A549 (cell line): ENCODE data around the gene CCL4. TPM values are rescaled to one million over a fixed set of nuclear protein-coding genes. Genes with fewer than 3 reads are reported as not detected.

Source experiments
- ATAC-seq, 2 experiments: fragments of 200-7000 bp in 1 of 2; fragments of >200 bp in 1 of 2; cut with Nextera tagmentation in 1 of 2; cut with Tn5 transposase in 1 of 2; 3 replicates each; pipeline versions ENCODE4 v1.8.0 to v1.9.1; 2018 to 2020; ENCODE audit warnings: mild to moderate bottlenecking in 1 of 2, moderate library complexity in 1 of 2
- CTCF ChIA-PET: fragments of 300-600 bp; sonication (Branson Sonifier 250); formaldehyde crosslinking; extraction: SDS; loops from one replicate; lab custom pipeline; 2021; ENCODE audit warnings: antibody characterized with exemption, inconsistent platforms; lab: Yijun Ruan, JAX
- POLR2A ChIA-PET: fragments of 350-600 bp; formaldehyde crosslinking; extraction: SDS; loops from one replicate; lab custom pipeline; 2021; ENCODE audit warnings: antibody characterized with exemption, inconsistent platforms; lab: Yijun Ruan, JAX
- DNase-seq, 2 experiments: peaks; one replicate each; pipeline versions ENCODE4 v3.0.0 to v3.0.0-alpha.2; 2011 to 2016; ENCODE audit warnings: low read depth in 1 of 2, low spot score in 1 of 2
- FAIRE-seq: peaks from 2 replicates; lab custom pipeline; 2011; peaks lifted over from hg19 to GRCh38; lab: Jason Lieb, UNC
- H3K27ac ChIP-seq, 2 experiments: fragments of >200 bp; sonication (Bioruptor Twin); formaldehyde crosslinking; 3 replicates each; pipeline ENCODE4 v1.5.1; 2016 to 2017
- H3K4me1 ChIP-seq: fragments of >200 bp; sonication (Bioruptor Twin); formaldehyde crosslinking; 3 replicates; pipeline ENCODE4 v1.6.1; 2016
- H3K4me2 ChIP-seq: fragments of >200 bp; sonication (Bioruptor Twin); formaldehyde crosslinking; 3 replicates; pipeline ENCODE4 v1.6.1; 2016
- H3K4me3 ChIP-seq: fragments of >200 bp; sonication (Bioruptor Twin); formaldehyde crosslinking; 3 replicates; pipeline ENCODE4 v1.5.1; 2016
- H3K9me3 ChIP-seq: fragments of >200 bp; sonication (Bioruptor Twin); formaldehyde crosslinking; 3 replicates; pipeline ENCODE4 v1.6.1; 2016
- CBX2 ChIP-seq: fragments of 200-600 bp; sonication (generic); IDR thresholded peaks from 2 replicates; pipeline ENCODE4 v1.6.1; 2016; ENCODE audit warnings: low read depth, mild to moderate bottlenecking, borderline replicate concordance
- CBX8 ChIP-seq: fragments of 200-600 bp; sonication (generic); IDR thresholded peaks from 2 replicates; pipeline ENCODE4 v1.6.1; 2016
- CHD2 ChIP-seq: fragments of 150-350 bp; IDR thresholded peaks from 2 replicates; pipeline ENCODE4 v1.6.1; 2014; ENCODE audit warnings: low read length; ENCODE audit not compliant: partially characterized antibody
- EHMT2 ChIP-seq: fragments of 200-600 bp; sonication (generic); IDR thresholded peaks from 2 replicates; pipeline ENCODE4 v1.6.1; 2016; ENCODE audit warnings: antibody characterized with exemption, low read depth, mild to moderate bottlenecking, moderate library complexity
- EP300 ChIP-seq, 2 experiments: fragments of >200 bp; sonication (Bioruptor Twin); formaldehyde crosslinking; IDR thresholded peaks; 2 replicates in 1 of 2; 3 replicates in 1 of 2; pipeline ENCODE4 v1.6.1; 2016 to 2017
- FOXS1 ChIP-seq: fragments of 250-450 bp; sonication (Bioruptor Pico); IDR thresholded peaks from 2 replicates; pipeline ENCODE4 v1.5.0; 2020; ENCODE audit warnings: mild to moderate bottlenecking, moderate library complexity
- GATA3 ChIP-seq: IDR thresholded peaks from 2 replicates; pipeline ENCODE4 v1.6.1; 2012; ENCODE audit warnings: borderline replicate concordance
- HEYL ChIP-seq: fragments of 250-450 bp; sonication (Bioruptor Pico); IDR thresholded peaks from 2 replicates; pipeline ENCODE4 v1.8.0; 2021; ENCODE audit warnings: mild to moderate bottlenecking, moderate library complexity
- HMGXB4 ChIP-seq: fragments of 250-450 bp; sonication (Bioruptor Pico); IDR thresholded peaks from 2 replicates; pipeline ENCODE4 v1.5.0; 2021; ENCODE audit warnings: mild to moderate bottlenecking, moderate library complexity, borderline replicate concordance
- HOXA7 ChIP-seq: fragments of 250-450 bp; sonication (Bioruptor Pico); IDR thresholded peaks from 2 replicates; pipeline ENCODE4 v1.5.0; 2020; ENCODE audit warnings: mild to moderate bottlenecking, moderate library complexity
- JUN ChIP-seq, 2 experiments: fragments of >200 bp; sonication (Bioruptor Twin); formaldehyde crosslinking; IDR thresholded peaks; 2 replicates in 1 of 2; 3 replicates in 1 of 2; pipeline ENCODE4 v1.6.1; 2016 to 2017
- MAX ChIP-seq: IDR thresholded peaks from 2 replicates; pipeline ENCODE4 v1.6.1; 2012
- MYC ChIP-seq: IDR thresholded peaks from 2 replicates; pipeline ENCODE4 v1.6.1; 2012; ENCODE audit warnings: mild to moderate bottlenecking, inconsistent platforms, low read length, improper control_type of control experiment, borderline replicate concordance
- NFE2L2 ChIP-seq: fragments of 150-350 bp; conservative IDR thresholded peaks from 2 replicates; pipeline ENCODE4 v1.6.1; 2014; ENCODE audit warnings: low read length
- PHF8 ChIP-seq: fragments of 200-600 bp; sonication (generic); IDR thresholded peaks from 2 replicates; pipeline ENCODE4 v1.6.1; 2016; ENCODE audit warnings: low read depth, mild to moderate bottlenecking, antibody characterized with exemption, moderate library complexity, borderline replicate concordance
- RAD21 ChIP-seq, 2 experiments: fragments of >200 bp in 1 of 2; sonication (Bioruptor Twin) in 1 of 2; formaldehyde crosslinking in 1 of 2; IDR thresholded peaks in 1 of 2; conservative IDR thresholded peaks in 1 of 2; 2 replicates in 1 of 2; 3 replicates in 1 of 2; pipeline ENCODE4 v1.6.1; 2012 to 2018; ENCODE audit warnings: inconsistent platforms in 1 of 2
- REST ChIP-seq: fragments of 200-600 bp; sonication (generic); IDR thresholded peaks from 2 replicates; pipeline ENCODE4 v1.6.1; 2016; ENCODE audit warnings: antibody characterized with exemption, mild to moderate bottlenecking, moderate library complexity
- ZC3H11A ChIP-seq: fragments of 450-650 bp; IDR thresholded peaks from 2 replicates; pipeline ENCODE4 v1.6.1; 2014; ENCODE audit warnings: antibody characterized with exemption, mild to moderate bottlenecking
- ZNF302 ChIP-seq: fragments of 250-450 bp; sonication (Bioruptor Pico); IDR thresholded peaks from 2 replicates; pipeline ENCODE4 v1.9.0; 2021; ENCODE audit warnings: inconsistent platforms, mild to moderate bottlenecking, moderate library complexity
- WGBS: methylation state at CpG from one replicate; pipeline ENCODE4 v1.1.6; 2017; ENCODE audit errors: missing lambda C conversion rate; 5-methylcytosine and 5-hydroxymethylcytosine counted together
- polyA plus RNA-seq, 4 experiments: library from polyadenylated mRNA; depleted of rRNA in 3 of 4; stranded (reverse); fragments of >200 nt; fragmentation: RNase III in 1 of 4; extraction: RNeasy Plus Mini Kit Qiagen cat#74134 plus additional on column Dnase treatment in 1 of 4; gene quantifications; 2 replicates in 3 of 4; 3 replicates in 1 of 4; pipeline ENCODE4 v1.2.3, GENCODE V29; 2011 to 2017

The CCL4 gene
- polyA plus RNA-seq, 2 of the 4 experiments (the other 2 are of a cell fraction) = not detected

DNA sequence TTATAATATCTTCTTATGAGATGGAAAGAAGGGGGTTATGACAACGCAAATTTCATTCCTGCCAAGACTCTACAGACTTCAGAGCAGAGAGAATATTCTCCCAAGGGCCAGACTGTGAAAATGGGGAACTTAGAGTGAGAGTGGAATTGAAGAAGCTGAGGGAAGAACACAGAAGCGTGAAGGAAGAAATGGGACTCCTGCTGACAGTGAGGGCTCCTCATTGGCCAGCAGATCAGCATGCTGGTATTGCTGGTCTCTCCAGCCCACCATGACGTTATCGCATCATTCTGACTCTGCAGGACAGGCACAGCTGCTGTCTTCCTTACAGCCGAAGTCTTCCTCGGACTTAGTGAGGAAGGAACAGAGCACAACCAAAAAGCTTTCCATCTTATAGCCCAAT is 24.3 kb downstream of the CCL4 start:
- POLR2A ChIA-PET = no interaction called here
- no peaks in the 10 kb centered on the region for H3K4me1 ChIP-seq
- CTCF ChIA-PET = interaction anchor here (0.5 to 1.6 kb wide), 10 partner anchors 9 to 820 kb away, joined by 3 to 6 read pairs (median 3); no protein-coding TSS in a partner anchor
- ATAC-seq (no peak), FAIRE-seq (no peak), DNase-seq (no peak)
- no peak for TF ChIP-seq HMGXB4
- no peak for TF ChIP-seq HOXA7 (CRISPR knock-in tag)
- TF ChIP-seq EHMT2 = no peak
- TF ChIP-seq RAD21 (conservative IDR thresholded peaks at IDR 0.05 in 1 of 2, IDR thresholded peaks at IDR 0.05 in 1 of 2) = no peak
- no peak for TF ChIP-seq MAX
- no peak for TF ChIP-seq GATA3
- TF ChIP-seq HEYL (CRISPR knock-in tag) = no peak
- TF ChIP-seq CBX8 = no peak
- TF ChIP-seq EP300 (IDR thresholded peaks at IDR 0.05) = no peak
- no peak overlapping the region for H3K27ac ChIP-seq
- H3K9me3 ChIP-seq = 0 out of 3 replicates have a peak, but pooled peaks cover 6% of the 10 kb centered on the region
- H3K4me2 ChIP-seq = no peak overlapping the region
- 36% methylated on average over 6 of the region's 6 CpGs for WGBS
- no peak overlapping the region for H3K4me3 ChIP-seq

GRCh38 chr17:36128411-36128978 is 24.9 kb downstream of the CCL4 start:
- TF ChIP-seq NFE2L2 (no peak), CBX2 (no peak), PHF8 (no peak), RAD21 (conservative IDR thresholded peaks at IDR 0.05 in 1 of 2, IDR thresholded peaks at IDR 0.05 in 1 of 2) (no peak), FOXS1 (CRISPR knock-in tag) (no peak), HEYL (CRISPR knock-in tag) (no peak), MYC (no peak), REST (no peak), CHD2 (no peak), CBX8 (no peak), ZNF302 (CRISPR knock-in tag) (no peak), ZC3H11A (no peak), JUN (IDR thresholded peaks at IDR 0.05) (no peak), EHMT2 (no peak)
- no peak for FAIRE-seq

More at GRCh38 chr17:36128411-36128978, 24.9 kb downstream of the CCL4 start:
- no peak for DNase-seq
- 0 out of 3 replicates have a peak, but pooled peaks cover 6% of the 10 kb centered on the region for H3K9me3 ChIP-seq
- ChIA-PET CTCF (interaction anchor here (0.5 to 1.6 kb wide), 11 partner anchors 9 to 819 kb away, joined by 3 to 6 read pairs (median 3); no protein-coding TSS in a partner anchor), POLR2A (no interaction called here)
- 8% methylated on average over 4 of the region's 4 CpGs for WGBS
- no peak overlapping the region for H3K27ac ChIP-seq
- no peak for ATAC-seq
- H3K4me2 ChIP-seq = no peak overlapping the region
- no peak overlapping the region for H3K4me3 ChIP-seq
- no peaks in the 10 kb centered on the region for H3K4me1 ChIP-seq
